PFSK-1 (cell line): ENCODE measurements around the gene ANKRD27.

Source experiments
- FOXP2 ChIP-seq: optimal IDR thresholded peaks from 2 replicates; pipeline ENCODE3; 2011; ENCODE audit warnings: borderline replicate concordance, control low read depth, inconsistent platforms; ENCODE audit not compliant: insufficient read depth; ENCODE audit errors: extremely low read length, extremely low read depth
- POLR2AphosphoS5 ChIP-seq: IDR thresholded peaks from 2 replicates; pipeline ENCODE4 v1.6.1; 2012; ENCODE audit warnings: low read depth, mild to moderate bottlenecking, control low read depth, low read length, moderate library complexity
- SIN3A ChIP-seq: IDR thresholded peaks from 2 replicates; pipeline ENCODE4 v1.6.1; 2012; ENCODE audit warnings: mild to moderate bottlenecking, low read length, moderate library complexity, borderline replicate concordance; ENCODE audit not compliant: insufficient read depth
- TAF1 ChIP-seq: IDR thresholded peaks from 2 replicates; pipeline ENCODE4 v1.6.1; 2012; ENCODE audit warnings: low read length, control low read depth, borderline replicate concordance; ENCODE audit not compliant: insufficient read depth
- TF ChIP-seq, protein P1 (sequence below), 2 experiments: IDR thresholded peaks; 2 replicates each; pipeline versions ENCODE4 v1.6.1 to v1.8.0; 2011 to 2012; ENCODE audit warnings: low read depth in 2 of 2, low read length in 2 of 2, control low read depth in 1 of 2, inconsistent platforms in 1 of 2, mild to moderate bottlenecking in 1 of 2, moderate library complexity in 1 of 2; ENCODE audit not compliant: insufficient read depth in 1 of 2

Gene ANKRD27

DNA sequence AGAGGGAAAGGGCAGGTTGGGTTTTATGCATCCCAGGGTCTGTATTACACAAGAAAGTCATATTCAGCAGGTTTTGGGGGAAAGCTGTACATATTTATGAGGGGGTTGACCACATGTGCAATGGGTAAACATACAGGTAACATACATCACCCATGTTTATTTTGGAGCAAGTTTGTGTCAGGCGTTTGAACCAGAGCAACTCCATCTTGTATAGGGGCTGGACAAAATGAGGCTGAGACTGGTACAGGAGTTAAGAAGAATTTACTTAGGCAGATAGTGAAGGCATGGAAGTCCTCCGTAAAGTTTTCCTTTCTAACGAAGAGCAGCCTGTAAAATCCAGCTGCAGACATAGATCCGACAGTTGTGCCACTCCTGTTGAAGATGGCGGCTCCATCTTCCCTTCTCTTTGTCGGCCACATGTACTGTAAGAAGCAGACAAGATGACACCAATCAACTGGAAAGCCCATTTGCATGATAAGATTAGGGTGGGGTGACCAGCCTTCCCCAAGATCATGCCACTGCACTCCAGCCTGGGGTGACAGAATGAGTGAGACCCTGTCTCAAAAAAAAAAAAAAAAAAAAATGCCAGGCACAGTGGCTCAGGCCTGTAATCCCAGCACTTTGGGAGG lies 12.0 kb upstream of the ANKRD27 start:
- no peak for TF ChIP-seq FOXP2
- no peak for TF ChIP-seq POLR2AphosphoS5
- TF ChIP-seq, protein P1, sequence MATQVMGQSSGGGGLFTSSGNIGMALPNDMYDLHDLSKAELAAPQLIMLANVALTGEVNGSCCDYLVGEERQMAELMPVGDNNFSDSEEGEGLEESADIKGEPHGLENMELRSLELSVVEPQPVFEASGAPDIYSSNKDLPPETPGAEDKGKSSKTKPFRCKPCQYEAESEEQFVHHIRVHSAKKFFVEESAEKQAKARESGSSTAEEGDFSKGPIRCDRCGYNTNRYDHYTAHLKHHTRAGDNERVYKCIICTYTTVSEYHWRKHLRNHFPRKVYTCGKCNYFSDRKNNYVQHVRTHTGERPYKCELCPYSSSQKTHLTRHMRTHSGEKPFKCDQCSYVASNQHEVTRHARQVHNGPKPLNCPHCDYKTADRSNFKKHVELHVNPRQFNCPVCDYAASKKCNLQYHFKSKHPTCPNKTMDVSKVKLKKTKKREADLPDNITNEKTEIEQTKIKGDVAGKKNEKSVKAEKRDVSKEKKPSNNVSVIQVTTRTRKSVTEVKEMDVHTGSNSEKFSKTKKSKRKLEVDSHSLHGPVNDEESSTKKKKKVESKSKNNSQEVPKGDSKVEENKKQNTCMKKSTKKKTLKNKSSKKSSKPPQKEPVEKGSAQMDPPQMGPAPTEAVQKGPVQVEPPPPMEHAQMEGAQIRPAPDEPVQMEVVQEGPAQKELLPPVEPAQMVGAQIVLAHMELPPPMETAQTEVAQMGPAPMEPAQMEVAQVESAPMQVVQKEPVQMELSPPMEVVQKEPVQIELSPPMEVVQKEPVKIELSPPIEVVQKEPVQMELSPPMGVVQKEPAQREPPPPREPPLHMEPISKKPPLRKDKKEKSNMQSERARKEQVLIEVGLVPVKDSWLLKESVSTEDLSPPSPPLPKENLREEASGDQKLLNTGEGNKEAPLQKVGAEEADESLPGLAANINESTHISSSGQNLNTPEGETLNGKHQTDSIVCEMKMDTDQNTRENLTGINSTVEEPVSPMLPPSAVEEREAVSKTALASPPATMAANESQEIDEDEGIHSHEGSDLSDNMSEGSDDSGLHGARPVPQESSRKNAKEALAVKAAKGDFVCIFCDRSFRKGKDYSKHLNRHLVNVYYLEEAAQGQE (IDR thresholded peaks at IDR 0.05; ENCODE audit: insufficient read depth in 1 of 2, low read depth in 2 of 2, low read length in 2 of 2) = no peak
- no peak for TF ChIP-seq TAF1

DNA sequence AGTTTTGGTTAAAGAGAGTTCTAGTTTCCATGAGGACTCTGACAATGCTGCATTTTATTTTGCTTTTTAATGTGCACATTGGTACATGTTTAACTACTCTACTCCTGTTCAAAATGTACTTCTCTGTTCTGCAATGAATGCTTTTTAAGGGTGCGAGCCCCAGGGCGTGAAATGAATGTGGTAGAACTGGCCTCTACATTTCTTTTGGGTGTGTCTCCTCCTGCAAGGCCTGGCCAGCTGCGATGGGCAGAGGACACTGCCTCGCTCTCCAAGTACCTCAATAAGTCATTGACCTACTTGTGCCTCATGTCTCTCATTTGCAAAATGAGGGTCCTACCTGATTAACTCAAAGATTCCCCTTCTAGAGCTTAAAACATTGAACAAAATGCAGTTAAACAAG lies 7.3 kb upstream of the ANKRD27 start:
- TF ChIP-seq TAF1 = no peak

DNA sequence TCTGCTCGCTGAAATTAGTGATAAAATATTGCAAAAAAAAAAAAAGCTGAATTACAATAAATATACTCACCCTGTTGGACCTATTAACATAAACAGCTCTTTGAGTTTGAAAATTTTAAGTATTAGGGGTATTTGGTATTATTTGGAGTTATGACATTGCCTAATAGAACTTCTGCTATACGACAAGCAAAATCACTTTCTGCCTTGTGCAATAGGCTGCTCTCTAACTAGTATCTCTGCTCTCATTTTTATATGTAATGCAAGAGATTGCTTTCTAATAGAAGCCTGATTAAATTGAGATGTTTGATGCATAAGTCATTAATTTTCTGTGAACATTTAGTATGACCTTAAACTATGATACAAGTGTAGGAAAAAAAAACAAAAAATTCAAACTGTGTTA lies 6.0 kb upstream of the ANKRD27 start:
- no peak for TF ChIP-seq POLR2AphosphoS5
- no peak for TF ChIP-seq FOXP2
- TF ChIP-seq TAF1 = no peak
- TF ChIP-seq SIN3A = no peak
- TF ChIP-seq, protein P1 (IDR thresholded peaks at IDR 0.05; ENCODE audit: insufficient read depth in 1 of 2, low read depth in 2 of 2, low read length in 2 of 2) = no peak

DNA sequence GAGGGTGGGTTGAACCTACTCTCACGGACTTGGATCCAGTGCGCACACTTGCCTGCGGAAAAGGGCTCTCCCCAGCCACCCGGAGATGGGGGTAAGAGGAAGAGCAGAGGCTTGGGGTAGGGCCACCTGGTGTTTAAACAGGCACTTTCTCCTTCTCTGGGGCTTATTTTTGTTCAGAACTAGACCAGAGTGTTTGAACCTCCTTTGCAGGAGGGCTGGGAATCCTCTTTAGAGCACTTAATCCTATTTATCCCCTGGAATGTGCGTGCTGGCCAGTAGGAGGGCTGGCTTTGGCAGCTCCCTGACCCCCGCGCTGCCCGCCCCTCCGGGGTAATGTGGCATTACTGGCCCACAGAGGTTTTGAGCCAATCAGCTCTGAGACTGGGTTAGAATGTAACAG lies 2.7 kb upstream of the ANKRD27 start:
- no peak for TF ChIP-seq TAF1
- TF ChIP-seq, protein P1 (IDR thresholded peaks at IDR 0.05; ENCODE audit: insufficient read depth in 1 of 2, low read depth in 2 of 2, low read length in 2 of 2) = no peak
- TF ChIP-seq POLR2AphosphoS5 = no peak
- TF ChIP-seq FOXP2 = no peak
- no peak for TF ChIP-seq SIN3A

DNA sequence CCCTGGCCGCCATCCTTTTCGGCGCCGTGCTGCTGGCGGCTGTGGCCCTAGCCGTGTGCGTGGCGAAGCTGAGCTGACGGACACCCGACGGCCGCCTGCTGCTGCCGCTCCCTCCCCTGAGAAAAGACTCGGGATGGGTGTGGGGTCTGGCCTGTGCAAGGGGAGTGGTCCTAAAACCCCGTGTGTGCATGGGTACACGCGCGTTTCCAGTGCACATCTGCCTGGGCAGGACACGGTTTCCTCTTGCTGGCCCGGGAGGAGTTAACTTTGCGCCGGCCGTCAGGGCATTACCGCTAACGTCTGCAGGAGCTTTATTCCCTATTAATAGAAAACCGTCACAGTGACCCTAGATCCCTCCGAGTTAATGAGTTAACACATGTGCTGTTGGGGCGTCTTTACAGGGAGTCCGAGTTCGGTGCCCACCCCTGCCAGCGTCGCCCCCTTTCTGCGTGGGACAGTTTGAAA lies 1.9 kb upstream of the ANKRD27 start:
- no peak for TF ChIP-seq FOXP2
- TF ChIP-seq, protein P1 (IDR thresholded peaks at IDR 0.05; ENCODE audit: insufficient read depth in 1 of 2, low read depth in 2 of 2, low read length in 2 of 2) = no peak
